Muscle layer of colon (tissue), 2 donors: Measurements from ENCODE around the gene ZIC4.

ENCODE experiments used
- H3K27ac ChIP-seq: one replicate; pipeline ENCODE4 v1.7.0; 2013; ENCODE audit warnings: low read depth, mild to moderate bottlenecking, low read length, moderate library complexity
- H3K27me3 ChIP-seq, 2 donors: one replicate each; pipeline ENCODE4 v1.7.0; 2013; ENCODE audit warnings: low read length in 2 of 2, mild to moderate bottlenecking in 2 of 2; ENCODE audit not compliant: insufficient read depth in 2 of 2, control insufficient read depth in 1 of 2
- H3K36me3 ChIP-seq: one replicate; pipeline ENCODE4 v1.7.0; 2013; ENCODE audit warnings: mild to moderate bottlenecking, low read length; ENCODE audit not compliant: insufficient read depth
- H3K4me1 ChIP-seq: one replicate; pipeline ENCODE4 v1.7.0; 2013; ENCODE audit warnings: mild to moderate bottlenecking, low read length; ENCODE audit not compliant: insufficient read depth
- H3K4me3 ChIP-seq, 2 donors: one replicate each; pipeline ENCODE4 v1.7.0; 2013; ENCODE audit warnings: low read length in 2 of 2, low read depth in 1 of 2, mild to moderate bottlenecking in 1 of 2, moderate library complexity in 1 of 2
- H3K9ac ChIP-seq: one replicate; pipeline ENCODE4 v1.7.0; 2013; ENCODE audit warnings: low read length
- H3K9me3 ChIP-seq: one replicate; pipeline ENCODE4 v1.7.0; 2013; ENCODE audit warnings: mild to moderate bottlenecking, low read length
- donor health status: abdominal sarcoma.
- donor health status: Adenocarcinoma of cecum.

ZIC4 gene

GRCh38 chr3:147393261-147393942, 12.9 kb downstream of the ZIC4 start:
- peak overlapping the region in 1 of 2 donors; percentile 27 for H3K4me3 ChIP-seq

GRCh38 chr3:147392625-147392946, 13.8 kb downstream of the ZIC4 start:
- Histone ChIP-seq H3K9ac (no peak overlapping the region), H3K27ac (no peak overlapping the region), H3K27me3 (peaks cover 95 to 98% of the 10 kb centered on the region in 2 donors), H3K9me3 (peaks cover 5% of the 10 kb centered on the region), H3K4me3 (peak overlapping the region in 1 of 2 donors; percentile 33), H3K36me3 (no peaks in the 10 kb centered on the region), H3K4me1 (peaks cover 13% of the 10 kb centered on the region)

More at GRCh38 chr3:147393261-147393942, 12.9 kb downstream of the ZIC4 start:
- no peak overlapping the region for H3K9ac ChIP-seq
- no peaks in the 10 kb centered on the region for H3K36me3 ChIP-seq
- peaks cover 3% of the 10 kb centered on the region for H3K9me3 ChIP-seq
- no peak overlapping the region for H3K27ac ChIP-seq
- peaks cover 13% of the 10 kb centered on the region for H3K4me1 ChIP-seq
- H3K27me3 ChIP-seq, result peaks cover 95 to 98% of the 10 kb centered on the region in 2 donors

- peaks cover 13% of the 10 kb centered on the region for H3K4me1 ChIP-seq
These were observed 14.3 kb downstream of the ZIC4 start for GRCh38 chr3:147391781-147392624.

GRCh38 chr3:147390589-147391569, 15.5 kb downstream of the ZIC4 start:
- Histone ChIP-seq H3K4me1 (peaks cover 13% of the 10 kb centered on the region), H3K36me3 (no peaks in the 10 kb centered on the region), H3K27me3 (peaks cover 96 to 97% of the 10 kb centered on the region in 2 donors), H3K9ac (no peak overlapping the region), H3K9me3 (peaks cover 5% of the 10 kb centered on the region), H3K27ac (no peak overlapping the region), H3K4me3 (no peak overlapping the region)

More at GRCh38 chr3:147391781-147392624, 14.3 kb downstream of the ZIC4 start:
- Histone ChIP-seq H3K27ac (no peak overlapping the region), H3K27me3 (peaks cover 96 to 98% of the 10 kb centered on the region in 2 donors), H3K9ac (no peak overlapping the region), H3K9me3 (peaks cover 5% of the 10 kb centered on the region), H3K36me3 (no peaks in the 10 kb centered on the region), H3K4me3 (peak overlapping the region in 1 of 2 donors; percentile 33)

GRCh38 chr3:147389717-147390116, 16.6 kb downstream of the ZIC4 start:
- no peak overlapping the region for H3K9ac ChIP-seq
- H3K27ac ChIP-seq, result no peak overlapping the region
- H3K9me3 ChIP-seq, result peaks cover 5% of the 10 kb centered on the region
- H3K36me3 ChIP-seq, result no peaks in the 10 kb centered on the region
- peaks cover 96 to 97% of the 10 kb centered on the region in 2 donors for H3K27me3 ChIP-seq
- no peak overlapping the region for H3K4me3 ChIP-seq
- H3K4me1 ChIP-seq, result peaks cover 7% of the 10 kb centered on the region

GRCh38 chr3:147388700-147389580, 17.4 kb downstream of the ZIC4 start:
- H3K36me3 ChIP-seq, result no peaks in the 10 kb centered on the region
- H3K27ac ChIP-seq, result no peak overlapping the region
- H3K27me3 ChIP-seq, result peaks cover 96 to 97% of the 10 kb centered on the region in 2 donors
- H3K4me1 ChIP-seq, result peaks cover 7% of the 10 kb centered on the region
- no peak overlapping the region for H3K4me3 ChIP-seq
- peaks cover 5% of the 10 kb centered on the region for H3K9me3 ChIP-seq
- H3K9ac ChIP-seq, result no peak overlapping the region

- Histone ChIP-seq H3K9ac (no peak overlapping the region), H3K9me3 (peaks cover 5% of the 10 kb centered on the region), H3K27me3 (peaks cover 96 to 97% of the 10 kb centered on the region in 2 donors), H3K4me1 (peaks cover 7% of the 10 kb centered on the region), H3K4me3 (no peak overlapping the region), H3K36me3 (no peaks in the 10 kb centered on the region), H3K27ac (no peak overlapping the region)
These were observed 18.3 kb downstream of the ZIC4 start for GRCh38 chr3:147387885-147388699.

GRCh38 chr3:147387291-147387884, 19.0 kb downstream of the ZIC4 start:
- no peak overlapping the region for H3K27ac ChIP-seq
- H3K36me3 ChIP-seq, result no peaks in the 10 kb centered on the region
- peaks cover 5% of the 10 kb centered on the region for H3K9me3 ChIP-seq
- H3K4me3 ChIP-seq, result no peak overlapping the region
- peaks cover 96 to 97% of the 10 kb centered on the region in 2 donors for H3K27me3 ChIP-seq
- no peak overlapping the region for H3K9ac ChIP-seq
- peaks cover 7% of the 10 kb centered on the region for H3K4me1 ChIP-seq

- peaks cover 95 to 96% of the 10 kb centered on the region in 2 donors for H3K27me3 ChIP-seq
- H3K36me3 ChIP-seq, result no peaks in the 10 kb centered on the region
- no peak overlapping the region for H3K9ac ChIP-seq
- H3K4me3 ChIP-seq, result no peak overlapping the region
- H3K4me1 ChIP-seq, result no peaks in the 10 kb centered on the region
- no peak overlapping the region for H3K27ac ChIP-seq
- H3K9me3 ChIP-seq, result peaks cover 9% of the 10 kb centered on the region
These were observed 21.0 kb downstream of the ZIC4 start for GRCh38 chr3:147385059-147386012.
